Endothelial cell of umbilical vein (primary cell): ENCODE measurements around the gene ZDHHC18. TPM values are rescaled to one million over a fixed set of nuclear protein-coding genes. Genes with fewer than 3 reads are reported as not detected.

Source experiments
- BruUV-seq: library from RNA; stranded (reverse); fragments of 400-500 nt; replicated peaks from 2 replicates; lab custom pipeline; 2021; lab: Mats Ljungman, UMichigan
- CTCF ChIA-PET: fragments of 300-600, 350-600 bp; sonication (Branson Sonifier 250); formaldehyde crosslinking; loops from one replicate; lab custom pipeline; 2021; ENCODE audit warnings: antibody characterized with exemption, inconsistent platforms; lab: Charles Lee
- POLR2A ChIA-PET: fragments of 300-600, 350-600 bp; sonication (Branson Sonifier 250); formaldehyde crosslinking; loops from one replicate; lab custom pipeline; 2021; ENCODE audit warnings: antibody characterized with exemption, inconsistent platforms; lab: Charles Lee
- DNase-seq: peaks from one replicate; pipeline ENCODE4 v3.0.0-alpha.2; 2011; ENCODE audit warnings: low read depth, low spot score
- FAIRE-seq: peaks from 2 replicates; lab custom pipeline; 2011; peaks lifted over from hg19 to GRCh38; lab: Jason Lieb, UNC
- H2AFZ ChIP-seq: 2 replicates; pipeline ENCODE4 v1.6.0; 2012; ENCODE audit warnings: low read depth, low read length, control low read depth, inconsistent platforms
- H3K27ac ChIP-seq: 2 replicates; pipeline ENCODE4 v1.5.1; 2011; ENCODE audit warnings: low read depth, mild to moderate bottlenecking, control low read depth, low read length, moderate library complexity; ENCODE audit not compliant: insufficient read depth
- H3K27me3 ChIP-seq, 2 experiments: 2 replicates each; pipeline versions ENCODE4 v1.6.0 to v1.6.1; 2011; ENCODE audit warnings: low read length in 2 of 2, mixed read lengths in 1 of 2; ENCODE audit not compliant: control insufficient read depth in 2 of 2, insufficient read depth in 2 of 2
- H3K36me3 ChIP-seq, 2 experiments: 2 replicates in 1 of 2; 3 replicates in 1 of 2; pipeline ENCODE4 v1.5.1; 2011; ENCODE audit warnings: low read length in 2 of 2, mild to moderate bottlenecking in 1 of 2, moderate library complexity in 1 of 2; ENCODE audit not compliant: control insufficient read depth in 2 of 2, insufficient read depth in 2 of 2; ENCODE audit errors: extremely low read depth in 1 of 2
- H3K4me1 ChIP-seq: 3 replicates; pipeline ENCODE4 v1.5.1; 2011; ENCODE audit warnings: mild to moderate bottlenecking, low read length; ENCODE audit not compliant: control insufficient read depth, insufficient read depth; ENCODE audit errors: extremely low read depth
- H3K4me2 ChIP-seq: 2 replicates; pipeline ENCODE4 v1.6.1; 2011; ENCODE audit warnings: low read length, control low read depth, mixed read lengths; ENCODE audit not compliant: insufficient read depth
- H3K4me3 ChIP-seq, 3 experiments: fragments of 200-600 bp in 1 of 3; sonication (generic), shearing (Covaris generic) in 1 of 3; replicated peaks in 1 of 3; 2 replicates each; pipeline ENCODE4 v1.5.1; 2011 to 2016; ENCODE audit warnings: control low read depth in 3 of 3, low read length in 3 of 3, mild to moderate bottlenecking in 2 of 3, inconsistent platforms in 1 of 3, low read depth in 1 of 3, moderate library complexity in 1 of 3; ENCODE audit not compliant: insufficient read depth in 1 of 3
- H3K79me2 ChIP-seq: 2 replicates; pipeline ENCODE4 v1.6.0; 2012; ENCODE audit warnings: low read length, inconsistent platforms; ENCODE audit not compliant: control insufficient read depth, insufficient read depth
- H3K9ac ChIP-seq: replicated peaks from 2 replicates; pipeline ENCODE3; 2011; ENCODE audit warnings: low read length, control low read depth; ENCODE audit not compliant: insufficient read depth; ENCODE audit errors: extremely low read depth
- H3K9me1 ChIP-seq: replicated peaks from 3 replicates; pipeline ENCODE4 v1.6.0; 2011; ENCODE audit warnings: mild to moderate bottlenecking, low read length; ENCODE audit not compliant: control insufficient read depth, insufficient read depth; ENCODE audit errors: extremely low read depth
- H3K9me3 ChIP-seq: replicated peaks from 2 replicates; pipeline ENCODE4 v1.5.1; 2012; ENCODE audit warnings: low read length, inconsistent platforms; ENCODE audit not compliant: control insufficient read depth, insufficient read depth
- H4K20me1 ChIP-seq: replicated peaks from 2 replicates; pipeline ENCODE3; 2011; ENCODE audit warnings: mild to moderate bottlenecking, low read length; ENCODE audit not compliant: control insufficient read depth, insufficient read depth; ENCODE audit errors: extremely low read depth
- CTCF ChIP-seq, 2 donors: IDR thresholded peaks; 1 replicate in 1 of 2; 2 replicates in 1 of 2; pipeline ENCODE4 v1.5.1; 2011; ENCODE audit warnings: low read length in 2 of 2, mild to moderate bottlenecking in 2 of 2, moderate library complexity in 2 of 2, control low read depth in 1 of 2, inconsistent platforms in 1 of 2, low read depth in 1 of 2; ENCODE audit not compliant: insufficient read depth in 1 of 2; ENCODE audit errors: extremely low read depth in 1 of 2
- EZH2 ChIP-seq: IDR thresholded peaks from 2 replicates; pipeline ENCODE4 v1.6.1; 2012; ENCODE audit warnings: borderline replicate concordance, low read depth, mild to moderate bottlenecking, moderate library complexity, low read length, inconsistent platforms; ENCODE audit not compliant: severe bottlenecking
- FOS ChIP-seq: IDR thresholded peaks from 2 replicates; pipeline ENCODE4 v1.6.1; 2011; ENCODE audit warnings: mild to moderate bottlenecking, low read length, moderate library complexity, borderline replicate concordance; ENCODE audit not compliant: insufficient read depth
- GATA2 ChIP-seq: IDR thresholded peaks from 2 replicates; pipeline ENCODE4 v1.7.0; 2011; ENCODE audit warnings: low read depth, mild to moderate bottlenecking, moderate library complexity, mixed read lengths, low read length; ENCODE audit not compliant: insufficient read length, insufficient read depth
- JUN ChIP-seq: IDR thresholded peaks from 2 replicates; pipeline ENCODE4 v1.6.1; 2011; ENCODE audit warnings: borderline replicate concordance, low read depth; ENCODE audit not compliant: insufficient read length, insufficient read depth
- MYC ChIP-seq: IDR thresholded peaks from one replicate; pipeline ENCODE4 v1.6.1; 2011; ENCODE audit warnings: mild to moderate bottlenecking, low read depth, low read length
- POLR2A ChIP-seq: IDR thresholded peaks from 2 replicates; pipeline ENCODE4 v1.6.1; 2012; ENCODE audit warnings: low read depth, mild to moderate bottlenecking, control low read depth, low read length
- POLR2AphosphoS5 ChIP-seq: IDR thresholded peaks from 2 replicates; pipeline ENCODE4 v1.6.1; 2012; ENCODE audit warnings: low read depth, mild to moderate bottlenecking, control low read depth, low read length, moderate library complexity; ENCODE audit not compliant: insufficient read depth
- dilution Hi-C: fragments of 300-500 bp; cut with MboI; formaldehyde crosslinking; loops from one replicate; pipeline ENCODE4 v1.15.0; 2019; ENCODE audit warnings: low sequenced_read_pairs; ENCODE audit not compliant: extremely low pct_ligation_motif_present
- intact Hi-C: fragments of 100-400 bp; cut with micrococcal nuclease; formaldehyde crosslinking; loops from one replicate; pipeline ENCODE4 v1.10.0; 2022
- polyA plus RNA-seq, 4 experiments: library from polyadenylated mRNA; depleted of rRNA in 3 of 4; stranded (reverse) in 3 of 4; unstranded in 1 of 4; fragments of >200 nt; gene quantifications; 2 replicates each; pipeline versions ENCODE4 v1.2.1 to v1.2.3, GENCODE V29; 2011 to 2012; ENCODE audit warnings: missing spikeins in 1 of 4
- total RNA-seq: library from RNA; stranded (reverse); gene quantifications from 2 replicates; pipeline ENCODE4 v1.2.3, GENCODE V29; 2021
- TF ChIP-seq, protein P1 (sequence below): IDR thresholded peaks from 2 replicates; pipeline ENCODE4 v1.6.1; 2011; ENCODE audit not compliant: insufficient read depth, insufficient read length

The ZDHHC18 gene
- total and polyA plus RNA-seq, 2 donors (not counting 3 experiments of a cell fraction or from before 2014, with no cell fraction given), result 25.2 to 48.2 TPM

- no peaks in the 10 kb centered on the region for H3K9me3 ChIP-seq
- ChIA-PET POLR2A (no interaction called here), CTCF (interaction anchor here (1.5 to 1.7 kb wide), 2 partner anchors 10 to 177 kb away, joined by 3 to 7 read pairs; no protein-coding TSS in a partner anchor)
- intact Hi-C loops, result no loop called here
- H3K79me2 ChIP-seq, result peaks cover 6% of the 10 kb centered on the region
- no peak overlapping the region for H3K27ac ChIP-seq
- no peak for TF ChIP-seq POLR2AphosphoS5
- TF ChIP-seq, protein P1, sequence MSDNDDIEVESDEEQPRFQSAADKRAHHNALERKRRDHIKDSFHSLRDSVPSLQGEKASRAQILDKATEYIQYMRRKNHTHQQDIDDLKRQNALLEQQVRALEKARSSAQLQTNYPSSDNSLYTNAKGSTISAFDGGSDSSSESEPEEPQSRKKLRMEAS, result no peak
- no peak for TF ChIP-seq FOS
- TF ChIP-seq CTCF (IDR thresholded peaks at IDR 0.05; ENCODE audit: extremely low read depth in 1 of 2, insufficient read depth in 1 of 2, low read depth in 1 of 2, low read length in 2 of 2), result no peak
- TF ChIP-seq GATA2, result no peak
- no peak for TF ChIP-seq POLR2A
- TF ChIP-seq EZH2, result no peak
- no peak for TF ChIP-seq MYC
- TF ChIP-seq JUN, result no peak
- H4K20me1 ChIP-seq, result no peaks in the 10 kb centered on the region
- no peaks in the 10 kb centered on the region for H3K9me1 ChIP-seq
- peaks cover 33 to 43% of the 10 kb centered on the region in 2 experiments for H3K36me3 ChIP-seq
- no peak overlapping the region for H3K4me2 ChIP-seq
- H3K27me3 ChIP-seq, result no peaks in the 10 kb centered on the region
- H3K4me1 ChIP-seq, result peaks cover 10% of the 10 kb centered on the region
- DNase-seq (no peak), FAIRE-seq (no peak)
- dilution Hi-C loops, result no loop called here
- no peak overlapping the region for H3K4me3 ChIP-seq
- no peak overlapping the region for H2AFZ ChIP-seq
- no peak overlapping the region for H3K9ac ChIP-seq
- no TSS peak for BruUV-seq
Measured at GRCh38 chr1:26779098-26779668, 47.3 kb upstream of the ZDHHC18 start.
